ENCODE measurements around the gene PIGU.
"Not testable (repeated sequence)": the region's sequence is repeated elsewhere in the genome, so short reads cannot be mapped to it uniquely, and the experiment has no call there.

PIGU gene

GRCh38 chr20:34621036-34621343, 55.9 kb downstream of the PIGU start:
- no peak for DNase-seq (ENCODE audit: low spot score)

DNA sequence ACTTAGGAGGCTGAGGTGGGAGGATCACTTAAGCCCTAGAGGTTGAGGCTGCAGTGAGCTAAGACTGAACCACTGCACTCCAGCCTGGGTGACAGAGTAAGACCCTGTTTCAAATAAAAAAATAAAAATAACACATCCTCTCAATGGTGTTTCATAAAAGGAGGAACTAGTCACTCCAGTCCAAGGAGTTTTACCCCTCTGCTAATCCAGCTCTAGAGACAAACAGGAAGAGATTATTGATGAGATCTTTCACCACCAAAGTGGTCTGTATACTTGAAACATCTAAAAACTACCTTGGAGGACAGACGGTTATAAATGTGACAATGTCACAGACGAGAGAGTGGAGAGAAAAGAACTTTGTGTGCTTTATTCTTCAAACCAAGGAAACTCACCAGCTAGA, 58.2 kb downstream of the PIGU start:
- DNase-seq (ENCODE audit: low spot score), result no peak

DNA sequence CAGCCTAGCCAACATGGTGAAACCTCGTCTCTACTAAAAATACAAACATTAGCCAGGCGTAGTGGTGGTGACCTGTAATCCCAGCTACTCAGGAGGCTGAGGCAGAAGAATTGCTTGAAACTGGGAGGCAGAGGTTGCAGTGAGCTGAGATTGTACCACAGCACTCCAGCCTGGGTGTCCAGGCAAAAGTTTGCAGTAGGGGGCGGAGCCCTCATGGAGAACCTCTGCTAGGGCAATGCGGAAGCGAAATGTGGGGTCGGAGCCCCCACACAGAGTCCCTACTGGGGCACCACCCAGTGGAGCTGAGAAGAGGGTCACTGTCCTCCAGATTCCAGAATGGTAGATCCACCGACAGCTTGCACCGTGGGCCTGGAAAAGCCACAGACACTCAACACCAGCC, 60.0 kb downstream of the PIGU start:
- DNase-seq (ENCODE audit: low spot score), result not testable (repeated sequence)

DNA sequence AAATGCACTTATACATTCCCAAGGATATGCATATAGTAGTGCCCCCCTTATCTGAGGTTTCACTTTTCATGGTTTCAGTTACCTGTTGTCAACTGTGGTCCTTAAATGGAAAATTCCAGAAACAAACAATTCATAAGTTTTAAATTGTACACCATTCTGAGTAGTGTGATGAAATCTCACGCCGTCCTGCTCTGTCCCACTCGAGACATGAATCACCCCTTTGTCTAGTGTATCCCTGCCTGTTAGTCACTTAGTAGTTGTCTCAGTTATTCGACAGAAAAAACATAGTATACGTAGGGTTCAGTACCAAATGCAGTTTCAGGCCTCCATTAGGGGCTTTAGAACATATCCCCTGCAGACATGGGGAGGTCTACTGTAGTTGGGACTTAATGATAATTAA, 61.4 kb downstream of the PIGU start:
- DNase-seq (ENCODE audit: low spot score), result no peak

GRCh38 chr20:34611976-34612375, 64.9 kb downstream of the PIGU start:
- DNase-seq (ENCODE audit: low spot score), result not testable (repeated sequence)

GRCh38 chr20:34607066-34607465, 69.8 kb downstream of the PIGU start:
- no peak for DNase-seq (ENCODE audit: low spot score)

- no peak for DNase-seq (ENCODE audit: low spot score)
These were observed 71.7 kb downstream of the PIGU start for GRCh38 chr20:34604980-34605788.

GRCh38 chr20:34600892-34601653, 75.8 kb downstream of the PIGU start:
- no peak for DNase-seq (ENCODE audit: low spot score)

DNA sequence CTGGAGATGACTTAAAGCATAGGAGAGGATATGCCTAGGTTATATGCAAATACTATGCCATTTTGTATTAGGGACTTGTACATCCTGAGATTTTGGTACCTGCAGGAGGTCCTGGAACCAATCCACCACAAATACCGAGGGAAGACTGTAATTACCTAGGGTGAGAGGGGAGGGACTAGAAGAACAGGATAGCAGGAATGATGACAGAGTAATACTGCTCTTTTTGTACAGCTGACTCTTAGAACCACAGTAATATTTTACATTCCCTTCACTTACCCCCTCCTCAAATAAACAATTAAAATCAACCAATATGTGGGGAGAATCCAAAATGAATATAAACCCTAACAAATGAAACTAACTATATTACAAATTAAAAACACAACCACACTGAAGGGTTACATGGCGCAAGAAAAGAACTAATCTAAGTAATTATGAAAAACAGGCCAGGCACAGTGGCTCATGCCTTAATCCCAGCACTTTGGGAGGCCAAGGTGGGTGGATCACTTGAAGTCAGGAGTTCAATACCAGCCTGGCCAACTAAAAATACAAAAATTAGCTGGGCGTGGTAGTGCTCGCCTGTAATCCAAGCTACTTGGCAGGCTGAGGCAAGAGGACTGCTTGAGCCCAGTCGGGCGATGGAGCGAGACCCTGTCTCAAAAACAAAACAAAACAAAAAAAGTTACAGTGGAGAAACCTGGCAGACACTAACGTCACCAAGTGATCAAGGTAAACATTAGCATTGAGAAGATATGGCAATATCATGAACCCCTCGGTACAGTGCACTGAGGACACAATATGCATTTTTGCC, 81.3 kb downstream of the PIGU start:
- no peak for DNase-seq (ENCODE audit: low spot score)

- no peak for DNase-seq (ENCODE audit: low spot score)
These were observed 90.3 kb downstream of the PIGU start for GRCh38 chr20:34586488-34587163.

DNA sequence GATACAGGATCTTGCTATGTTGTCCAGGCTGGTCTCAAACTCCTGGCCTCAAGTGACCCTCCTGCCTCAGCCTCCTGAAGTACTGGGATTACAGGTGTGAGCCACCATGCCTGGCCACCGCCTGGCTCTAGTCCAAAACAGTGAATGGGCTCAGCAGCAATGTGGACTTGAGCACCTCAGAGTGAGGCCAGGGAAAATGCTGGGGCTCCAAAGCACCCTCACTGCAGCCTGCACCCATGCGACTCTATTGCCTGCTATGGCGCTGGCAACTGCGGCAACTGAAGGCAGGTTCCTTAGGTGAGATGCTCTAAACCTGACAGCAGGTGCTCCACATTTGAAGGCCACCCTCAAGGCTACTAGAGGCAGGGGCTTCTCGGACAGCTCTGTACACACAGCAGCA, 91.9 kb downstream of the PIGU start:
- DNase-seq (ENCODE audit: low spot score), result no peak

GRCh38 chr20:34583544-34583943, 93.3 kb downstream of the PIGU start:
- no peak for DNase-seq (ENCODE audit: low spot score)

DNA sequence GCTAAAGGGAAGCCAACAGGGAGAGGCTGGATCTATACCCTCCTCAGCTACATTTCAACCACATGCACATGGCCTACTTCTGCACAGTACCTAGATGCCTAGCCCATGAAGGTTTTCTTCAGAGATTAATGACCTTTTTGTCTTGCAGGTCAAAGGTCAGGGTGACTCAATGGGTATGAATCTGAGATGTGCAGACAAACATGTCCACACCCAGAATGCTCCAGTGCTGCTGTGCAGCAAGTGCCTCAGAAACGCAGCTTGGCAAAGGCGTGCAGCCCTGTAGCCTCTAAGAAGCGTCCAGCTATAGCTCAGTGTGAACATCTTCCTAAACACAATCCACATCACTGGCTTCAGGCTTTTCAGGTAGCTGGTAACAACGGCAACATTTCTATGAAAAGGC, 94.0 kb downstream of the PIGU start:
- no peak for DNase-seq (ENCODE audit: low spot score)

- no peak for DNase-seq (ENCODE audit: low spot score)
These were observed 94.7 kb downstream of the PIGU start for GRCh38 chr20:34582221-34582620.

GRCh38 chr20:34581341-34582184, 95.3 kb downstream of the PIGU start:
- no peak for DNase-seq (ENCODE audit: low spot score)

DNA sequence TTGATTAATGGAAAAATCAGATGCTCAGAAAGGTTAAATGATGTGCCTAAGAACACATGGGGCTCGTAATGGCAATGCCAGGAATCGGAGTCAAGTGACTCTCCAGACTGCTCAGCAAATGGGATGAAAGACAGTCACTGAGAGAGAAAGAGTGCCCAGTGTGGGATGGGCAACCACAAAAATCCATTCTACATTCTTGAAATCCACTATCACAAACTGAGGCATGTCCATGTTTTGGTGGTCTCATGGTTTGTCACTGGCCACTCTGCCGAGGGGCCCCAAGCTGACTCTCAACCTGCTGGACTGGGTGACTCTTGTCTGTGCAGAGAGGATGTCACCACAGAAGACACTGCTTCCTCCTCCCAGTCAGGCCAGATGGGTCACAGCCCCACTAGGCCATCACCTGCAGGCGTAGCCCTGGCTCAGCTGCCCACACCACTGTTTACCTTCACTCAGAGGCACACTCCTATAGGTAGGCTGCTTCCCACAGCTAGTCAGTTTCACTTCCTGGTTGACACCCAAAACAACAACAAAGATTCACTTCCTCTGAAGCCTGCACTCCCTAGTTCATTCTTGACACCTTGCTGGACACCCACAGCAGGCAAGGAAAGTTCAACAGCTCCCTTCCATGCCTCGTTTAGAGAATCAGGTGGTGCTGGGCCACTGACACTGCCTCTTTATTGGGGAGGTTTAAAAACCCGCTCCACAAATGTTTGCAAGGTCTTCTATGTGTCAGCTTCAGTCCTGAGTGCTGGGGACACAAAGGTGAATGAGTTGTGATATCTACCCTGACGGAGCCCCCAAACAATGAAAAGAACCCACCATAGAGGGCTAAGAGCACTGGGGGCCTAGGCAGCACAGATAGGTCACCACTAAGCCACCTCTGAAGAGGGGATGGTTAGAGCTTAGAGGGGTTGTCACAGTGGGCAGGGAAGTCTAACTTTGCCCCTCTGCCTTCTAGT, 96.6 kb downstream of the PIGU start:
- no peak for DNase-seq (ENCODE audit: low spot score)

DNA sequence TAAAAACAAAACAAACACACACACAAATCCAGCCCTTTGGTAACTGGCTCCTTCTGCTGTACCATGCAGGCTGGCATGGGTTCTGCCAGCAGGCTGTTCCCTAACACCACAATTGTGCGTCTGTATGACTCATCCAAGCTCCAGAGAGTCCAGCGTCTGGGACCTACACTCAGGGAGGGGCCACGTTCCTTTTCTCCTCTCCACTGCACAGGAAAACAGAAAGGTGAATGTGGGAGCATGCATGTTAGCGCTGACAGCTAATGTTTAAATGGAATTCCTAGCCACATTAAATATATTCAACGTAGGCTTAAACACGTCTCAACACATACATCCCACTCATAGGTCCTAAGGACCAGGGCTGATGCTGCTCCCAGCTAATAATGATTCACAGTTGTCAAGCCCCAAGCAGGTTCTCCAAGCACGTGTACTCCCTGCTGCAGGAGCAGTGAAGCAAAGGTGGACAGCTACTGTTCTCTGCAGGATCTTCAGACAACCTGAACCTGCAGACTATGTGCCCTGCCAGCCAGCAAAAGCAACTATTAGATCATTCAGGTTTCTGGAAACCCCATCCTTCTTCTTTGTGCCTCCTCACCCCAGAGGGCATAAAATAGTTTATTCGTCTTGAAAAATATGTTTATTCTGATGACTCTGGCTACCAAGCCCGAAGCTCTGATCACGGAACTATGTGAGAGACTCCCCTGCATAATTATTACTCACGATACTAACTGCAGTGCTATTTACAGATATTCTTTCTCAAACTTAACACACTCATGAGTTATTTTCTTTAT, 97.5 kb downstream of the PIGU start:
- no peak for DNase-seq (ENCODE audit: low spot score)

DNA sequence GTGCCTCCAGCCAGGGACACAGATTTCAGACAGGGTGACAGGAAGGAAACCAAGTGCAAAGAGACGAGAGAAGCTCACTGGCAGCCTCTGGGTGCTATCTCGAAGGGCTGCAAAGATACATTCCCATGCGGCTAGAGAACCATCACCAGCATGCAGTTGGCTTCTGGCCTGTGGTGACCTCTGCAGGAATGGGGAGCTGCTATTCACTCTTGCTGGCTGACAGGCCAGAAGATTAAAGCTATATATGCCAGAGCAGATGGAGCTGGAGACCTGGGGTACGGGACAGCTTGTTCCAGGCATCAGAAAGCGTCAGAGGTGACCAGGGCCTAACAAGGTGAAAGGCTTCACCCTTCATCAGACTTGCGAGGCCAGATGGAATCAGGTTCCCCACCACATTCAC, 98.4 kb downstream of the PIGU start:
- no peak for DNase-seq (ENCODE audit: low spot score)

GRCh38 chr20:34578025-34578424, 98.9 kb downstream of the PIGU start:
- no peak for DNase-seq (ENCODE audit: low spot score)

Measured in HuH-7 (cell line).